HuH-7.5 (cell line): Measurements from ENCODE around the gene TRPC4.
"Not testable (repeated sequence)": the region's sequence is repeated elsewhere in the genome, so short reads cannot be mapped to it uniquely, and the experiment has no call there.

Source experiments
- DNase-seq: peaks from one replicate; pipeline ENCODE4 v3.0.0; 2011; ENCODE audit warnings: low spot score

Gene TRPC4

GRCh38 chr13:37816276-37816675 is 53.3 kb downstream of the TRPC4 start:
- no peak for DNase-seq

GRCh38 chr13:37811441-37811840 is 58.1 kb downstream of the TRPC4 start:
- no peak for DNase-seq

- no peak for DNase-seq
Measured at GRCh38 chr13:37806666-37807065, 62.9 kb downstream of the TRPC4 start.

- DNase-seq = no peak
Measured at GRCh38 chr13:37797631-37798030, 71.9 kb downstream of the TRPC4 start.

GRCh38 chr13:37796795-37797194 is 72.8 kb downstream of the TRPC4 start:
- DNase-seq = not testable (repeated sequence)

- DNase-seq = no peak
Measured at GRCh38 chr13:37795326-37795725, 74.2 kb downstream of the TRPC4 start.

GRCh38 chr13:37791699-37792098 is 77.9 kb downstream of the TRPC4 start:
- no peak for DNase-seq

GRCh38 chr13:37788346-37788745 is 81.2 kb downstream of the TRPC4 start:
- no peak for DNase-seq

GRCh38 chr13:37777676-37778075 is 91.9 kb downstream of the TRPC4 start:
- DNase-seq = no peak

- DNase-seq = no peak
Measured at GRCh38 chr13:37775871-37776270, 93.7 kb downstream of the TRPC4 start.

- no peak for DNase-seq
Measured at GRCh38 chr13:37772644-37773043, 96.9 kb downstream of the TRPC4 start.

GRCh38 chr13:37769545-37769944 is 100.0 kb downstream of the TRPC4 start:
- no peak for DNase-seq

GRCh38 chr13:37769078-37769477 is 100.5 kb downstream of the TRPC4 start:
- no peak for DNase-seq

- no peak for DNase-seq
Measured at GRCh38 chr13:37766502-37766901, 103.1 kb downstream of the TRPC4 start.

- DNase-seq = no peak
Measured at GRCh38 chr13:37755349-37755748, 114.2 kb downstream of the TRPC4 start.

GRCh38 chr13:37753776-37754175 is 115.8 kb downstream of the TRPC4 start:
- DNase-seq = no peak

GRCh38 chr13:37752146-37752545 is 117.4 kb downstream of the TRPC4 start:
- DNase-seq = no peak

GRCh38 chr13:37751025-37751424 is 118.5 kb downstream of the TRPC4 start:
- DNase-seq = no peak

GRCh38 chr13:37748913-37749312 is 120.7 kb downstream of the TRPC4 start:
- DNase-seq = no peak

GRCh38 chr13:37747071-37747612 is 122.4 kb downstream of the TRPC4 start:
- DNase-seq = no peak

GRCh38 chr13:37741536-37741935 is 128.0 kb downstream of the TRPC4 start:
- DNase-seq = no peak

GRCh38 chr13:37736045-37736444 is 133.5 kb downstream of the TRPC4 start:
- no peak for DNase-seq

GRCh38 chr13:37735293-37735692 is 134.3 kb downstream of the TRPC4 start:
- DNase-seq = no peak

GRCh38 chr13:37729876-37730275 is 139.7 kb downstream of the TRPC4 start:
- DNase-seq = no peak
